ENCODE measurements around the gene MMP15. TPM values are rescaled to one million over a fixed set of nuclear protein-coding genes. Genes with fewer than 3 reads are reported as not detected.

Gene MMP15
- total and polyA plus RNA-seq, 2 of the 13 experiments (the other 11 are each of a cell fraction or from before 2014, with no cell fraction given) = 35.2 to 44.9 TPM

- TF ChIP-seq STAT5B (CRISPR knock-in tag; IDR thresholded peaks at IDR 0.05) (no peak), ZBTB42 (CRISPR knock-in tag; IDR thresholded peaks at IDR 0.05) (peak; percentile 95), ZNF512 (CRISPR knock-in tag; IDR thresholded peaks at IDR 0.05) (no peak), MBNL3 (CRISPR knock-in tag; conservative IDR thresholded peaks at IDR 0.05) (no peak), ZNF205 (CRISPR knock-in tag; IDR thresholded peaks at IDR 0.05) (peak; percentile 25; the same call in 1 of the 2 replicates), ZNF720 (CRISPR knock-in tag; IDR thresholded peaks at IDR 0.05) (no peak), KDM1A (CRISPR knock-in tag; IDR thresholded peaks at IDR 0.05) (no peak), TEAD3 (CRISPR knock-in tag; optimal IDR thresholded peaks at IDR 0.05; ENCODE audit: borderline replicate concordance) (no peak), ZNF552 (CRISPR knock-in tag; IDR thresholded peaks at IDR 0.05; ENCODE audit: borderline replicate concordance) (peak; percentile 86), TBL1XR1 (IDR thresholded peaks at IDR 0.05; ENCODE audit: borderline replicate concordance, low read length, partially characterized antibody) (peak; percentile 37), ZFAT (CRISPR knock-in tag; conservative IDR thresholded peaks at IDR 0.05) (0 out of 2 replicates have a peak, but pooled peaks have one; percentile 9), SMAD9 (CRISPR knock-in tag; IDR thresholded peaks at IDR 0.05) (no peak), ELF4 (CRISPR knock-in tag; IDR thresholded peaks at IDR 0.05; ENCODE audit: borderline replicate concordance) (peak; percentile 95; the same call in 1 of the 2 replicates), IRF9 (CRISPR knock-in tag; IDR thresholded peaks at IDR 0.05; ENCODE audit: borderline replicate concordance) (peak; percentile 87; the same call in 1 of the 2 replicates), ZNF576 (CRISPR knock-in tag; IDR thresholded peaks at IDR 0.05) (no peak), ZBTB21 (CRISPR knock-in tag; IDR thresholded peaks at IDR 0.05) (peak; percentile 11; the same call in 1 of the 2 replicates), RFX5 (IDR thresholded peaks at IDR 0.05; ENCODE audit: low read depth, low read length) (no peak), NKX3-1 (CRISPR knock-in tag; IDR thresholded peaks at IDR 0.05) (no peak; the same call in 1 of the 2 replicates)
- TF ChIP-seq, protein P1, sequence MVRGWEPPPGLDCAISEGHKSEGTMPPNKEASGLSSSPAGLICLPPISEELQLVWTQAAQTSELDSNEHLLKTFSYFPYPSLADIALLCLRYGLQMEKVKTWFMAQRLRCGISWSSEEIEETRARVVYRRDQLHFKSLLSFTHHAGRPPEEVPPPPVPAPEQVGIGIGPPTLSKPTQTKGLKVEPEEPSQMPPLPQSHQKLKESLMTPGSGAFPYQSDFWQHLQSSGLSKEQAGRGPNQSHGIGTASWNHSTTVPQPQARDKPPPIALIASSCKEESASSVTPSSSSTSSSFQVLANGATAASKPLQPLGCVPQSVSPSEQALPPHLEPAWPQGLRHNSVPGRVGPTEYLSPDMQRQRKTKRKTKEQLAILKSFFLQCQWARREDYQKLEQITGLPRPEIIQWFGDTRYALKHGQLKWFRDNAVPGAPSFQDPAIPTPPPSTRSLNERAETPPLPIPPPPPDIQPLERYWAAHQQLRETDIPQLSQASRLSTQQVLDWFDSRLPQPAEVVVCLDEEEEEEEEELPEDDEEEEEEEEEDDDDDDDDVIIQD (CRISPR knock-in tag; IDR thresholded peaks at IDR 0.05; ENCODE audit: low read depth) = peak; percentile 58; the same call in 1 of the 2 replicates
- TF ChIP-seq, protein P2, sequence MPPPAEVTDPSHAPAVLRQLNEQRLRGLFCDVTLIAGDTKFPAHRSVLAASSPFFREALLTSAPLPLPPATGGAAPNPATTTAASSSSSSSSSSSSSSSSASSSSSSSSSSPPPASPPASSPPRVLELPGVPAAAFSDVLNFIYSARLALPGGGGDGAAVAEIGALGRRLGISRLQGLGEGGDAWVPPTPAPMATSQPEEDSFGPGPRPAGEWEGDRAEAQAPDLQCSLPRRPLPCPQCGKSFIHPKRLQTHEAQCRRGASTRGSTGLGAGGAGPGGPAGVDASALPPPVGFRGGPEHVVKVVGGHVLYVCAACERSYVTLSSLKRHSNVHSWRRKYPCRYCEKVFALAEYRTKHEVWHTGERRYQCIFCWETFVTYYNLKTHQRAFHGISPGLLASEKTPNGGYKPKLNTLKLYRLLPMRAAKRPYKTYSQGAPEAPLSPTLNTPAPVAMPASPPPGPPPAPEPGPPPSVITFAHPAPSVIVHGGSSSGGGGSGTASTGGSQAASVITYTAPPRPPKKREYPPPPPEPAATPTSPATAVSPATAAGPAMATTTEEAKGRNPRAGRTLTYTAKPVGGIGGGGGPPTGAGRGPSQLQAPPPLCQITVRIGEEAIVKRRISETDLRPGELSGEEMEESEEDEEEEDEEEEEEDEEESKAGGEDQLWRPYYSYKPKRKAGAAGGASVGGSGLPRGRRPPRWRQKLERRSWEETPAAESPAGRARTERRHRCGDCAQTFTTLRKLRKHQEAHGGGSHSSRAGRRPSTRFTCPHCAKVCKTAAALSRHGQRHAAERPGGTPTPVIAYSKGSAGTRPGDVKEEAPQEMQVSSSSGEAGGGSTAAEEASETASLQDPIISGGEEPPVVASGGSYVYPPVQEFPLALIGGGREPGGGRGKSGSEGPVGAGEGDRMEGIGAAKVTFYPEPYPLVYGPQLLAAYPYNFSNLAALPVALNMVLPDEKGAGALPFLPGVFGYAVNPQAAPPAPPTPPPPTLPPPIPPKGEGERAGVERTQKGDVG (CRISPR knock-in tag; IDR thresholded peaks at IDR 0.05; ENCODE audit: borderline replicate concordance) = no peak; the same call in 1 of the 2 replicates
- TF ChIP-seq, protein P3, sequence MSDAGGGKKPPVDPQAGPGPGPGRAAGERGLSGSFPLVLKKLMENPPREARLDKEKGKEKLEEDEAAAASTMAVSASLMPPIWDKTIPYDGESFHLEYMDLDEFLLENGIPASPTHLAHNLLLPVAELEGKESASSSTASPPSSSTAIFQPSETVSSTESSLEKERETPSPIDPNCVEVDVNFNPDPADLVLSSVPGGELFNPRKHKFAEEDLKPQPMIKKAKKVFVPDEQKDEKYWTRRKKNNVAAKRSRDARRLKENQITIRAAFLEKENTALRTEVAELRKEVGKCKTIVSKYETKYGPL (CRISPR knock-in tag; IDR thresholded peaks at IDR 0.05) = 0 out of 2 replicates have a peak, but pooled peaks have one; percentile 59
Measured at GRCh38 chr16:58024486-58025350, 836 bp upstream of the MMP15 start (continued).

All from HepG2 (cell line).